Tibial artery (tissue), 4 donors: Measurements from ENCODE around the gene RNF26.

Experiments used
- DNase-seq, 2 donors: peaks; one replicate each; pipeline ENCODE4 v3.0.0-alpha.2; 2019
- H3K27ac ChIP-seq, 2 donors: fragments of 200-600 bp; sonication (generic) in 1 of 2; 1 replicate in 1 of 2; 2 replicates in 1 of 2; pipeline ENCODE4 v1.5.1; 2018 to 2019; ENCODE audit warnings: mild to moderate bottlenecking in 1 of 2
- H3K27me3 ChIP-seq, 2 donors: fragments of 200-600 bp; sonication (generic) in 1 of 2; one replicate each; pipeline versions ENCODE4 v1.5.1 to v1.6.0; 2016 to 2019
- H3K36me3 ChIP-seq, 3 donors: fragments of 200-600 bp; sonication (generic) in 2 of 3; one replicate each; pipeline ENCODE4 v1.5.1; 2016 to 2019; ENCODE audit warnings: mild to moderate bottlenecking in 2 of 3
- H3K4me1 ChIP-seq, 4 donors: fragments of 200-600 bp; sonication (generic) in 2 of 4; 1 replicate in 3 of 4; 2 replicates in 1 of 4; pipeline ENCODE4 v1.5.1; 2016 to 2019
- H3K4me3 ChIP-seq, 2 donors: fragments of 200-600 bp; sonication (generic) in 1 of 2; 1 replicate in 1 of 2; 2 replicates in 1 of 2; pipeline ENCODE4 v1.5.1; 2018 to 2019; ENCODE audit warnings: mild to moderate bottlenecking in 2 of 2
- H3K9me3 ChIP-seq, 3 donors: fragments of 200-600 bp; sonication (generic) in 1 of 3; one replicate each; pipeline ENCODE4 v1.5.1; 2016 to 2019
- intact Hi-C: fragments of 100-400 bp; cut with DNase I; formaldehyde crosslinking; loops from one replicate; pipeline ENCODE4 v1.15.0; 2023; ENCODE audit warnings: low total_unique reads
- TF ChIP-seq, protein P1 (sequence below), 2 experiments: fragments of 200-600 bp in 1 of 2; fragments of 450-650 bp in 1 of 2; IDR thresholded peaks; one replicate each; pipeline ENCODE4 v1.5.1; 2017 to 2019; ENCODE audit warnings: antibody characterized with exemption in 2 of 2, mild to moderate bottlenecking in 1 of 2, moderate library complexity in 1 of 2

Gene RNF26

DNA sequence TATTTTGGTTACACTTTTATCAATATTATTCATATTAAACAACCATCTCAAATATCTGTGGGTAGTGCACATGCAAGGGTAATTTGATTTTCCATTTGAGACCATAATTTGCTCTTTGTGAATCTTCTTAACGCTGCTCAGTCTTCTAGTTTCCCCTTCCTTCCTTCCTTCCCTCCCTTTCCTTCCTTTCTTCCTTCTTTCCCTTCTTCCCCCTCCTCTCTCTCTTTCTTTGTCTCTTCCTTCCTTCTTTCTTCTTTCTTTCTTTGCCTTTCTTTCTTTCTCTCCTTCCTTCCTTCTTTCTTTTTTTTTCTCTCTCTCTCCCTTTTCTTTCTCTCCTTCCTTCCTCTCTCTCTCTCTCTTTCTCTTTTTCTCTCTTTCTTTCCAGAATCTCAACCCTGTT lies 4.1 kb upstream of the RNF26 start:
- intact Hi-C loops, result no loop called here
- H3K4me1 ChIP-seq, result peaks cover 0 to 13% (median 8%) of the 10 kb centered on the region in 4 donors
- H3K36me3 ChIP-seq, result no peaks in the 10 kb centered on the region
- no peaks in the 10 kb centered on the region for H3K9me3 ChIP-seq
- TF ChIP-seq, protein P1, sequence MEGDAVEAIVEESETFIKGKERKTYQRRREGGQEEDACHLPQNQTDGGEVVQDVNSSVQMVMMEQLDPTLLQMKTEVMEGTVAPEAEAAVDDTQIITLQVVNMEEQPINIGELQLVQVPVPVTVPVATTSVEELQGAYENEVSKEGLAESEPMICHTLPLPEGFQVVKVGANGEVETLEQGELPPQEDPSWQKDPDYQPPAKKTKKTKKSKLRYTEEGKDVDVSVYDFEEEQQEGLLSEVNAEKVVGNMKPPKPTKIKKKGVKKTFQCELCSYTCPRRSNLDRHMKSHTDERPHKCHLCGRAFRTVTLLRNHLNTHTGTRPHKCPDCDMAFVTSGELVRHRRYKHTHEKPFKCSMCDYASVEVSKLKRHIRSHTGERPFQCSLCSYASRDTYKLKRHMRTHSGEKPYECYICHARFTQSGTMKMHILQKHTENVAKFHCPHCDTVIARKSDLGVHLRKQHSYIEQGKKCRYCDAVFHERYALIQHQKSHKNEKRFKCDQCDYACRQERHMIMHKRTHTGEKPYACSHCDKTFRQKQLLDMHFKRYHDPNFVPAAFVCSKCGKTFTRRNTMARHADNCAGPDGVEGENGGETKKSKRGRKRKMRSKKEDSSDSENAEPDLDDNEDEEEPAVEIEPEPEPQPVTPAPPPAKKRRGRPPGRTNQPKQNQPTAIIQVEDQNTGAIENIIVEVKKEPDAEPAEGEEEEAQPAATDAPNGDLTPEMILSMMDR (IDR thresholded peaks at IDR 0.05), result no peak
- no peaks in the 10 kb centered on the region for H3K27me3 ChIP-seq
- DNase-seq, result no peak
- no peak overlapping the region for H3K27ac ChIP-seq
- H3K4me3 ChIP-seq, result no peak overlapping the region

DNA sequence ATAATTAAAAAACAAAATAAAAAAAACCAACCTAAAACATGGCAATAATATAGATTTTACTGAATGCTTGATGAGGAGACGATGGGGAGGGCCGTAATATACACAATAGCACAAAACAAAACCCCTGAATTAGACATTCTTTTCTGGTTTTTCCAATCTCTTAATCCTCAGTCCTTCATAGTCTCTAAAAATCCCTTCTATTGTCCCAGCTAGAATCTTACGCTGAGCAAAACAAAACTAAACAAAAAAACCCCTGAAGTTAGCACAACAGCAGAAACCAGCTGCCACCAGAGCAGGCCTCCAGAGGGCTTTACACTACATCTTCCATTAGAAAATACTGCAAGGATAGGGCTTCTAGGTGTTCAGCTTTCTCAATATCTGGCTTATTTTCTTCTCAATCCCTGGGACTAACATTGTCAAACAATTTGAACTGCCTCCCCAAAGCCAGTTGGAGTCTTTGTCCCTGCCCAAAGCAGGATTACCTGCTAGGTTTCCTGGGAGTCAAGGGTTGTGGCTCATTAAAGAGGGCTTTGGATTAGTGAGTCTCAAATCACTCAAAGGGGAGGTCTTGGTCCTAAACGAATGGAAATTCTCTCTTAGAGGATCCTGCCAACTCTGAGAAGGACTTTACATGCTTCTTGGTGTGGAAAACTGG lies 2.1 kb upstream of the RNF26 start:
- no peak overlapping the region for H3K4me3 ChIP-seq
- H3K36me3 ChIP-seq, result peaks cover 0 to 13% (median 0%) of the 10 kb centered on the region in 3 donors
- DNase-seq, result no peak
- no peak overlapping the region for H3K27ac ChIP-seq
- H3K27me3 ChIP-seq, result no peaks in the 10 kb centered on the region
- no peaks in the 10 kb centered on the region for H3K9me3 ChIP-seq
- intact Hi-C loops, result no loop called here
- peaks cover 0 to 32% (median 16%) of the 10 kb centered on the region in 4 donors for H3K4me1 ChIP-seq
- TF ChIP-seq, protein P1 (IDR thresholded peaks at IDR 0.05), result no peak

DNA sequence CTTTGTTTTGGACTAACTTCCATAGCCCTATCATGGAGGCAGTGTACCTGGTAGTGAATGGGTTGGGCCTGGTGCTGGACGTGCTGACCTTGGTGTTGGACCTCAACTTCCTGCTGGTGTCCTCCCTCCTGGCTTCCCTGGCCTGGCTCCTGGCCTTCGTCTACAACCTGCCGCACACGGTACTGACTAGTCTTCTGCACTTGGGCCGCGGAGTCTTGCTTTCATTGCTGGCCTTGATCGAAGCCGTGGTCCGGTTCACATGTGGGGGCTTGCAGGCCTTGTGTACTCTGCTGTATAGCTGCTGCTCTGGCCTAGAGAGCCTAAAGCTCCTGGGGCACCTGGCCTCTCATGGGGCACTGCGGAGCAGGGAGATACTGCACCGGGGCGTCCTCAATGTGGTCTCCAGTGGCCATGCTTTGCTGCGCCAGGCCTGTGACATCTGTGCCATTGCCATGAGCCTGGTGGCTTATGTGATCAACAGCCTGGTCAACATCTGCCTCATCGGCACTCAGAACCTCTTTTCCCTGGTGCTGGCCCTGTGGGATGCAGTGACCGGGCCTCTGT lies 846 bp downstream of the RNF26 start:
- Histone ChIP-seq H3K9me3 (no peaks in the 10 kb centered on the region), H3K4me3 (peak overlapping the region; percentile 97 to 98), H3K27ac (peak overlapping the region; percentile 89 to 92), H3K4me1 (peaks cover 0 to 58% (median 40%) of the 10 kb centered on the region in 4 donors), H3K27me3 (no peaks in the 10 kb centered on the region), H3K36me3 (peaks cover 0 to 13% (median 0%) of the 10 kb centered on the region in 3 donors)
- TF ChIP-seq, protein P1 (IDR thresholded peaks at IDR 0.05), result no peak
- intact Hi-C loops, result no loop called here
- peak in 1 of 2 donors; percentile 68 for DNase-seq

DNA sequence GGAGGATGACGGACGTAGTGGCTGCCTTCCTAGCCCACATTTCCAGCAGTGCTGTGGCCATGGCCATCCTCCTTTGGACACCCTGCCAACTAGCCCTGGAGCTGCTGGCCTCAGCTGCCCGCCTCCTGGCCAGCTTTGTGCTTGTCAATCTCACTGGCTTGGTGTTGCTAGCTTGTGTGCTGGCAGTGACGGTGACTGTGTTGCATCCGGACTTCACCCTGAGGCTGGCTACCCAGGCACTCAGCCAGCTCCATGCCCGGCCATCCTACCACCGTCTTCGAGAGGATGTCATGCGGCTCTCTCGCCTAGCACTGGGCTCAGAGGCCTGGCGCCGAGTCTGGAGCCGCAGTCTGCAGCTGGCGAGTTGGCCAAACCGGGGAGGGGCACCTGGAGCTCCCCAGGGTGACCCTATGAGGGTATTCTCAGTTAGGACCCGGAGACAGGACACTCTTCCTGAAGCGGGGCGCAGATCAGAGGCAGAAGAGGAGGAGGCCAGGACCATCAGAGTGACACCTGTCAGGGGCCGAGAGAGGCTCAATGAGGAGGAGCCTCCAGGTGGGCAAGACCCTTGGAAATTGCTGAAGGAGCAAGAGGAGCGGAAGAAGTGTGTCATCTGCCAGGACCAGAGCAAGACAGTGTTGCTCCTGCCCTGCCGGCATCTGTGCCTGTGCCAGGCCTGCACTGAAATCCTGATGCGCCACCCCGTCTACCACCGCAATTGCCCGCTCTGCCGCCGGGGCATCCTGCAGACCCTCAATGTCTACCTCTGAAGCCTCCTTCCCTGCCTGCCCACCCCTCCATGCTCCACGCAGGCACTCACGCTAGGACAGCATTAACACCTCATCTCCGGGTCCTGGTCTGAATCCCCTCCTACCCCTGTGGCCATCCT lies 1.6 kb downstream of the RNF26 start:
- Histone ChIP-seq H3K4me1 (peaks cover 0 to 64% (median 45%) of the 10 kb centered on the region in 4 donors), H3K4me3 (peak overlapping the region in 1 of 2 donors; percentile 98), H3K9me3 (no peaks in the 10 kb centered on the region), H3K36me3 (peaks cover 0 to 13% (median 0%) of the 10 kb centered on the region in 3 donors), H3K27me3 (no peaks in the 10 kb centered on the region), H3K27ac (no peak overlapping the region)
- TF ChIP-seq, protein P1 (IDR thresholded peaks at IDR 0.05), result no peak
- intact Hi-C loops, result no loop called here
- DNase-seq, result peak in 1 of 2 donors; percentile 69

DNA sequence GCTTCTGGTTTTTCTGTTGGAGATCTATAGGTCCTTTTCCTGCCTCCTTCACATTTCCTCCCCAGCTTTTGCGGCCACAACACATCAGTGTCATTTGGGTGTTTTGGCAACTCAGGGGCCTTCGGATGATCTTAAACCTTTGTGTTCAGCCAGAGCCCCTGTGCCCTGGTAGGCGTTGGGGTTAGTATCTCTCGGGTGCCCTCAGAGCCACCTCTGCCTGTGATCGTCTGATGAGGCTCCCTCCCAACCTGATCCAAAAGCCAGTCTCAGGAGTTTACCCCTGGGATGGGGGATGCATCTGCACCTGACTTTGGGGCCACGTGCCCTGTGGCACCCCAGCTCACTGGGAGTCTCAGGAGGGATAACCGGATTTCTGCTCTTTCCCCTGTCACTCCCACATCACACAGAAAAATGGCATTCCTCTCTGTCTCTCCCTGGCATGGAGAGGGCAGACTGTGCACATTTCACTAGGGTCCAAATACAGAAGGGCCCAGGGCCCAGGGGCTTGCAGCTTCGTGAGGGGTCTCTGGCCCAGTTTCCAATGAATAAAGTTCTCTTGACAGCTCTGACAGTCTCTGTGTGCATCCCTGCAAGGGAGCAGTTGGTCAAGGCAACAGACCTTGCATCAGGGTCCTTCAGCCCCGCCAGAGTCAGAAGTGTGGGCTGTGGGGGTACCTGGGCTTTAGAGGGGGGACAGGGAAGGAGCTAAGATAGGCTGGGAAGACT lies 2.6 kb downstream of the RNF26 start:
- no peaks in the 10 kb centered on the region for H3K27me3 ChIP-seq
- peaks cover 0 to 71% (median 50%) of the 10 kb centered on the region in 4 donors for H3K4me1 ChIP-seq
- peaks cover 0 to 13% (median 0%) of the 10 kb centered on the region in 3 donors for H3K36me3 ChIP-seq
- peak in 1 of 2 donors; percentile 62 for DNase-seq
- H3K27ac ChIP-seq, result no peak overlapping the region
- no peak overlapping the region for H3K4me3 ChIP-seq
- H3K9me3 ChIP-seq, result no peaks in the 10 kb centered on the region
- intact Hi-C loops, result no loop called here
- TF ChIP-seq, protein P1 (IDR thresholded peaks at IDR 0.05), result no peak
